C4-2B (cell line): ENCODE data around the gene KLK15.

Source experiments
- ZFX ChIP-seq: fragments of 450-650 bp; IDR thresholded peaks from 2 replicates; pipeline ENCODE4 v1.6.1; 2017
- TF ChIP-seq, protein P1 (sequence below): fragments of 450-650 bp; conservative IDR thresholded peaks from 2 replicates; pipeline ENCODE4 v1.5.1; 2017; ENCODE audit warnings: mild to moderate bottlenecking

DNA sequence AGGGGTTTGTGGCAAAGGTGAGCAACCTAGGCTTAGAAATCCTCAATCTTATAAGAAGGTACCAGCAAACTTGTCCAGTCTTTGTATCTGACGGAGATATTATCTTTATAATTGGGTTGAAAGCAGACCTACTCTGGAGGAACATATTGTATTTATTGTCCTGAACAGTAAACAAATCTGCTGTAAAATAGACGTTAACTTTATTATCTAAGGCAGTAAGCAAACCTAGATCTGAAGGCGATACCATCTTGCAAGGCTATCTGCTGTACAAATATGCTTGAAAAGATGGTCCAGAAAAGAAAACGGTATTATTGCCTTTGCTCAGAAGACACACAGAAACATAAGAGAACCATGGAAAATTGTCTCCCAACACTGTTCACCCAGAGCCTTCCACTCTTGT lies 36.1 kb upstream of the KLK15 start:
- TF ChIP-seq, protein P1, sequence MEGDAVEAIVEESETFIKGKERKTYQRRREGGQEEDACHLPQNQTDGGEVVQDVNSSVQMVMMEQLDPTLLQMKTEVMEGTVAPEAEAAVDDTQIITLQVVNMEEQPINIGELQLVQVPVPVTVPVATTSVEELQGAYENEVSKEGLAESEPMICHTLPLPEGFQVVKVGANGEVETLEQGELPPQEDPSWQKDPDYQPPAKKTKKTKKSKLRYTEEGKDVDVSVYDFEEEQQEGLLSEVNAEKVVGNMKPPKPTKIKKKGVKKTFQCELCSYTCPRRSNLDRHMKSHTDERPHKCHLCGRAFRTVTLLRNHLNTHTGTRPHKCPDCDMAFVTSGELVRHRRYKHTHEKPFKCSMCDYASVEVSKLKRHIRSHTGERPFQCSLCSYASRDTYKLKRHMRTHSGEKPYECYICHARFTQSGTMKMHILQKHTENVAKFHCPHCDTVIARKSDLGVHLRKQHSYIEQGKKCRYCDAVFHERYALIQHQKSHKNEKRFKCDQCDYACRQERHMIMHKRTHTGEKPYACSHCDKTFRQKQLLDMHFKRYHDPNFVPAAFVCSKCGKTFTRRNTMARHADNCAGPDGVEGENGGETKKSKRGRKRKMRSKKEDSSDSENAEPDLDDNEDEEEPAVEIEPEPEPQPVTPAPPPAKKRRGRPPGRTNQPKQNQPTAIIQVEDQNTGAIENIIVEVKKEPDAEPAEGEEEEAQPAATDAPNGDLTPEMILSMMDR = no peak
- TF ChIP-seq ZFX = no peak
